Smooth muscle cell (in vitro differentiated cells): ENCODE results near the gene XRRA1. TPM values are rescaled to one million over a fixed set of nuclear protein-coding genes. Genes with fewer than 3 reads are reported as not detected.

Experiments
- DNase-seq: peaks from one replicate; lab custom pipeline; 2025; ENCODE audit not compliant: unreplicated experiment; lab: John Stamatoyannopoulos, UW
- H2AFZ ChIP-seq: fragments of 200-600 bp; sonication (generic); 2 replicates; pipeline ENCODE4 v1.6.0; 2016; ENCODE audit warnings: antibody characterized with exemption, low read depth, mild to moderate bottlenecking
- H3F3A ChIP-seq: fragments of 200-600 bp; sonication (generic); 2 replicates; pipeline ENCODE4 v1.6.0; 2017; ENCODE audit warnings: antibody characterized with exemption, low read depth
- H3K27ac ChIP-seq: fragments of 200-600 bp; sonication (generic); 2 replicates; pipeline ENCODE4 v1.5.1; 2016; ENCODE audit warnings: low read depth, mild to moderate bottlenecking
- H3K27me3 ChIP-seq: fragments of 200-600 bp; sonication (generic); 2 replicates; pipeline ENCODE4 v1.6.1; 2016; ENCODE audit warnings: low read depth, mild to moderate bottlenecking
- H3K36me3 ChIP-seq: fragments of 200-600 bp; sonication (generic); 2 replicates; pipeline ENCODE4 v1.5.1; 2016; ENCODE audit warnings: low read depth
- H3K4me1 ChIP-seq: fragments of 200-600 bp; sonication (generic); 2 replicates; pipeline ENCODE4 v1.5.1; 2016; ENCODE audit warnings: low read depth
- H3K4me2 ChIP-seq: fragments of 200-600 bp; sonication (generic); 2 replicates; pipeline ENCODE4 v1.6.0; 2016; ENCODE audit warnings: mild to moderate bottlenecking
- H3K4me3 ChIP-seq: fragments of 200-600 bp; sonication (generic); 2 replicates; pipeline ENCODE4 v1.5.1; 2016; ENCODE audit warnings: mild to moderate bottlenecking
- H3K79me2 ChIP-seq: fragments of 200-600 bp; sonication (generic); 2 replicates; pipeline ENCODE4 v1.6.0; 2016; ENCODE audit warnings: low read depth, mild to moderate bottlenecking
- H3K9ac ChIP-seq: fragments of 200-600 bp; sonication (generic); 2 replicates; pipeline ENCODE4 v1.6.0; 2016; ENCODE audit warnings: low read depth
- H3K9me3 ChIP-seq: fragments of 200-600 bp; sonication (generic); replicated peaks from 2 replicates; pipeline ENCODE4 v1.5.1; 2016; ENCODE audit warnings: low read depth
- H4K20me1 ChIP-seq: fragments of 200-600 bp; sonication (generic); 2 replicates; pipeline ENCODE4 v1.6.0; 2016; ENCODE audit warnings: low read depth
- CTCF ChIP-seq: fragments of 200-600 bp; sonication (generic); IDR thresholded peaks from 2 replicates; pipeline ENCODE4 v1.5.1; 2017; ENCODE audit warnings: borderline replicate concordance, mild to moderate bottlenecking, antibody characterized with exemption; ENCODE audit not compliant: insufficient read depth, poor library complexity, severe bottlenecking
- WGBS: methylation state at CpG from one replicate; pipeline ENCODE4 v1.1.7; 2016; ENCODE audit warnings: low lambda C conversion rate; 5-methylcytosine and 5-hydroxymethylcytosine counted together
- polyA plus RNA-seq: library from polyadenylated mRNA; unstranded; fragments of >200 nt; fragmentation: Nextera tagmentation; extraction: Ambion mirVana; gene quantifications from 2 replicates; pipeline ENCODE4 v1.2.1, GENCODE V29; 2016
- total RNA-seq: library from RNA; depleted of rRNA; stranded (reverse); fragments of >200 nt; gene quantifications from 2 replicates; pipeline ENCODE4 v1.2.3, GENCODE V29; 2014

Gene XRRA1
- total and polyA plus RNA-seq, 2 experiments from 2014 or later, result 3.8 to 9.4 TPM

GRCh38 chr11:74815966-74816365 is 132.9 kb downstream of the XRRA1 start:
- Histone ChIP-seq H3K4me1 (peaks cover 3% of the 10 kb centered on the region), H3K9ac (no peak overlapping the region), H3K4me2 (no peak overlapping the region), H2AFZ (no peak overlapping the region), H3F3A (peaks cover 19% of the 10 kb centered on the region), H3K9me3 (no peaks in the 10 kb centered on the region), H3K4me3 (no peak overlapping the region), H4K20me1 (no peaks in the 10 kb centered on the region), H3K27ac (no peak overlapping the region), H3K79me2 (peaks cover 5% of the 10 kb centered on the region), H3K27me3 (no peaks in the 10 kb centered on the region), H3K36me3 (peaks cover 4% of the 10 kb centered on the region)
- TF ChIP-seq CTCF, result no peak
- 56% methylated on average over 3 of the region's 3 CpGs for WGBS
- no peak for DNase-seq

GRCh38 chr11:74809801-74810200 is 139.1 kb downstream of the XRRA1 start:
- Histone ChIP-seq H3K4me3 (no peak overlapping the region), H3K9ac (no peak overlapping the region), H4K20me1 (peaks cover 29% of the 10 kb centered on the region), H3K36me3 (peaks cover under 1% of the 10 kb centered on the region), H2AFZ (no peak overlapping the region), H3K4me2 (no peak overlapping the region), H3K9me3 (no peaks in the 10 kb centered on the region), H3K27ac (no peak overlapping the region), H3K4me1 (no peaks in the 10 kb centered on the region), H3K79me2 (peaks cover 12% of the 10 kb centered on the region), H3K27me3 (no peaks in the 10 kb centered on the region), H3F3A (no peaks in the 10 kb centered on the region)
- TF ChIP-seq CTCF, result no peak
- DNase-seq, result no peak

GRCh38 chr11:74806267-74806666 is 142.6 kb downstream of the XRRA1 start:
- H3K4me1 ChIP-seq, result no peaks in the 10 kb centered on the region
- no peak overlapping the region for H2AFZ ChIP-seq
- no peak overlapping the region for H3K4me3 ChIP-seq
- H3K79me2 ChIP-seq, result peaks cover 12% of the 10 kb centered on the region
- DNase-seq, result no peak
- H3K9me3 ChIP-seq, result no peaks in the 10 kb centered on the region
- H3K36me3 ChIP-seq, result no peaks in the 10 kb centered on the region
- no peak overlapping the region for H3K9ac ChIP-seq
- no peak overlapping the region for H3K27ac ChIP-seq
- H3F3A ChIP-seq, result no peaks in the 10 kb centered on the region
- WGBS, result 95% methylated on average over 3 of the region's 3 CpGs
- no peak for TF ChIP-seq CTCF
- H3K27me3 ChIP-seq, result no peaks in the 10 kb centered on the region
- H4K20me1 ChIP-seq, result peaks cover 43% of the 10 kb centered on the region
- no peak overlapping the region for H3K4me2 ChIP-seq

- Histone ChIP-seq H3K27ac (no peak overlapping the region), H3K4me3 (no peak overlapping the region)
- no peak for TF ChIP-seq CTCF
Measured at GRCh38 chr11:74791333-74792100, 157.4 kb downstream of the XRRA1 start.

More at GRCh38 chr11:74791333-74792100, 157.4 kb downstream of the XRRA1 start:
- Histone ChIP-seq H3K79me2 (peaks cover 36% of the 10 kb centered on the region), H3K4me1 (no peaks in the 10 kb centered on the region), H3K27me3 (no peaks in the 10 kb centered on the region), H3K36me3 (peaks cover 18% of the 10 kb centered on the region), H3F3A (no peaks in the 10 kb centered on the region), H3K9me3 (no peaks in the 10 kb centered on the region), H3K4me2 (no peak overlapping the region), H3K9ac (no peak overlapping the region), H4K20me1 (peaks cover 36% of the 10 kb centered on the region), H2AFZ (no peak overlapping the region)
- no peak for DNase-seq
- 93% methylated on average over 9 of the region's 9 CpGs for WGBS
